Measurements from ENCODE around the gene PCSK5.

PCSK5 gene

GRCh38 chr9:76400534-76401096 is 510.1 kb downstream of the PCSK5 start:
- no peak for DNase-seq (ENCODE audit: low spot score)
- in situ Hi-C loops (cut with MboI; ENCODE audit: low sequenced_read_pairs, unreplicated experiment) = no loop called here
- no peak for TF ChIP-seq CTCF (IDR thresholded peaks at IDR 0.05; ENCODE audit: borderline replicate concordance, control extremely low read depth, extremely low read depth, insufficient read depth, missing control alignments)

GRCh38 chr9:76401176-76401575 is 510.7 kb downstream of the PCSK5 start:
- DNase-seq (ENCODE audit: low spot score) = no peak
- no peak for TF ChIP-seq CTCF (IDR thresholded peaks at IDR 0.05; ENCODE audit: borderline replicate concordance, control extremely low read depth, extremely low read depth, insufficient read depth, missing control alignments)
- in situ Hi-C loops (cut with MboI; ENCODE audit: low sequenced_read_pairs, unreplicated experiment) = no loop called here

- no peak for TF ChIP-seq CTCF (IDR thresholded peaks at IDR 0.05; ENCODE audit: borderline replicate concordance, control extremely low read depth, extremely low read depth, insufficient read depth, missing control alignments)
- no peak for DNase-seq (ENCODE audit: low spot score)
These were observed 511.3 kb downstream of the PCSK5 start for GRCh38 chr9:76401580-76402354.

GRCh38 chr9:76403352-76403751 is 512.9 kb downstream of the PCSK5 start:
- TF ChIP-seq CTCF (IDR thresholded peaks at IDR 0.05; ENCODE audit: borderline replicate concordance, control extremely low read depth, extremely low read depth, insufficient read depth, missing control alignments) = peak; percentile 43
- in situ Hi-C loops (cut with MboI; ENCODE audit: low sequenced_read_pairs, unreplicated experiment) = no loop called here
- peak; percentile 47 for DNase-seq (ENCODE audit: low spot score)

More at GRCh38 chr9:76401580-76402354, 511.3 kb downstream of the PCSK5 start:
- in situ Hi-C loops (cut with MboI; ENCODE audit: low sequenced_read_pairs, unreplicated experiment) = no loop called here

- TF ChIP-seq CTCF (IDR thresholded peaks at IDR 0.05; ENCODE audit: borderline replicate concordance, control extremely low read depth, extremely low read depth, insufficient read depth, missing control alignments) = no peak
- in situ Hi-C loops (cut with MboI; ENCODE audit: low sequenced_read_pairs, unreplicated experiment) = no loop called here
- DNase-seq (ENCODE audit: low spot score) = no peak
These were observed 513.9 kb downstream of the PCSK5 start for GRCh38 chr9:76404401-76404800.

GRCh38 chr9:76405340-76405739 is 514.9 kb downstream of the PCSK5 start:
- DNase-seq (ENCODE audit: low spot score) = no peak
- in situ Hi-C loops (cut with MboI; ENCODE audit: low sequenced_read_pairs, unreplicated experiment) = no loop called here
- no peak for TF ChIP-seq CTCF (IDR thresholded peaks at IDR 0.05; ENCODE audit: borderline replicate concordance, control extremely low read depth, extremely low read depth, insufficient read depth, missing control alignments)

All from GM13976 (cell line).